Cardiac fibroblast (primary cell): Measurements from ENCODE around the gene CD4.

ENCODE experiments used
- DNase-seq, 2 donors: peaks; one replicate each; pipeline versions ENCODE4 v3.0.0 to v3.0.0-alpha.2; 2010; ENCODE audit warnings: low read depth in 2 of 2
- H3K4me3 ChIP-seq, 2 donors: replicated peaks in 1 of 2; 1 replicate in 1 of 2; 2 replicates in 1 of 2; pipeline ENCODE4 v1.5.1; 2011; ENCODE audit warnings: low read depth in 2 of 2, low read length in 2 of 2, mild to moderate bottlenecking in 2 of 2, moderate library complexity in 1 of 2
- TF ChIP-seq, protein P1 (sequence below): IDR thresholded peaks from one replicate; pipeline ENCODE4 v1.5.1; 2011; ENCODE audit warnings: low read depth, mild to moderate bottlenecking, low read length, inconsistent platforms

Gene CD4

DNA sequence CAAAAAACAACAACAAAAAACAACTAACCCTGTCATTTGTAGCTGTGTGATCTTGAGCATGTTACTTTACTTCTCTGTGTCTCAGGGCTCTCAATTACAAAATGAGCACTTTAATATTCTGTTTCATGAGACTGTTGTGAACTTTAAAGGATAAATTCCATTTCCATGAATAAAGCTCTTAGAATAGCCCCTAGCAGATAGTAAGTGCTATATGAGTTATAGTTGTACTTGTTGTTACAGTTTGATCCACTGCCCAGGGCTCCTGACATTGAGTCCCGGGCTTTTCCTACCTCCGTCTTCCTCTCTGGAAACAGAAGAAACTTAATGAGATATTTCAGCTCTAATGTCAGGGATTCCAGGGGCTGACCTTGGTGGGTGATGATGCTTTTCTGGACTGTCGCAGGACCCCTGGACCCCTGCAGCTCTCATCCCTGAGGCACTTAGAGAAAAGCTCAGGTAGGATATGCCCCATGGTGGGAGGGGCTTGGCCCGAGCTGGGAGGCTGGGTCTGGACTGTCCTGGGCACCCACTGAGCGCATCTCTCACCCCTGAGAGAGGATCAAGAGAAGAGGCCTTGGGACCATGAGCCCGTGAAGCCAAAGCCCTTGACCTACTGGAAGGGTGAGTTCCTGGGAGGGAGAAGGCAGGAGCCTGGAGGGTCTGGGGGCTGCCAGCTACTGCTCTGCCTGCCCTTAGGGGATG, 44.0 kb downstream of the CD4 start:
- H3K4me3 ChIP-seq, result no peak overlapping the region
- TF ChIP-seq, protein P1, sequence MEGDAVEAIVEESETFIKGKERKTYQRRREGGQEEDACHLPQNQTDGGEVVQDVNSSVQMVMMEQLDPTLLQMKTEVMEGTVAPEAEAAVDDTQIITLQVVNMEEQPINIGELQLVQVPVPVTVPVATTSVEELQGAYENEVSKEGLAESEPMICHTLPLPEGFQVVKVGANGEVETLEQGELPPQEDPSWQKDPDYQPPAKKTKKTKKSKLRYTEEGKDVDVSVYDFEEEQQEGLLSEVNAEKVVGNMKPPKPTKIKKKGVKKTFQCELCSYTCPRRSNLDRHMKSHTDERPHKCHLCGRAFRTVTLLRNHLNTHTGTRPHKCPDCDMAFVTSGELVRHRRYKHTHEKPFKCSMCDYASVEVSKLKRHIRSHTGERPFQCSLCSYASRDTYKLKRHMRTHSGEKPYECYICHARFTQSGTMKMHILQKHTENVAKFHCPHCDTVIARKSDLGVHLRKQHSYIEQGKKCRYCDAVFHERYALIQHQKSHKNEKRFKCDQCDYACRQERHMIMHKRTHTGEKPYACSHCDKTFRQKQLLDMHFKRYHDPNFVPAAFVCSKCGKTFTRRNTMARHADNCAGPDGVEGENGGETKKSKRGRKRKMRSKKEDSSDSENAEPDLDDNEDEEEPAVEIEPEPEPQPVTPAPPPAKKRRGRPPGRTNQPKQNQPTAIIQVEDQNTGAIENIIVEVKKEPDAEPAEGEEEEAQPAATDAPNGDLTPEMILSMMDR, result no peak
- no peak for DNase-seq

DNA sequence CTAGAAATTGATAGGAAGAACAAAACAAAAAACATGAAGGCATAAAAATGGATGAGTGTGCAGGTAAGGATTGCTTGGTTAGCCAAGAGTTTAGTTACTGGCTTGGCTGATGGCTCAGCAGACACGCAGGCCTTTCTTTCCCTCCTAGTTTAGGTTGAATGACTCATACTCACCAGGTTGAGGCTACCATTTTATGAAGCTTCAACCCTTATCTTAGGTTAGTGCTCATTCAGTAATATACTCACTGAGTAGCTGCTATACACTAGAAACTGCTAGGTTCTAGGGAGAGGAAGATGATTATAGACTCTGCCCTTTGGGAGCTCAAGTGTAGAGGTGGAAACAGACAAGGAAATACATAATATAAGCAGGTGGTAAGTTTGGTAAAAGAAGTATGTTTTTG, 44.9 kb downstream of the CD4 start:
- TF ChIP-seq, protein P1, result no peak
- H3K4me3 ChIP-seq, result no peak overlapping the region
- DNase-seq, result no peak

DNA sequence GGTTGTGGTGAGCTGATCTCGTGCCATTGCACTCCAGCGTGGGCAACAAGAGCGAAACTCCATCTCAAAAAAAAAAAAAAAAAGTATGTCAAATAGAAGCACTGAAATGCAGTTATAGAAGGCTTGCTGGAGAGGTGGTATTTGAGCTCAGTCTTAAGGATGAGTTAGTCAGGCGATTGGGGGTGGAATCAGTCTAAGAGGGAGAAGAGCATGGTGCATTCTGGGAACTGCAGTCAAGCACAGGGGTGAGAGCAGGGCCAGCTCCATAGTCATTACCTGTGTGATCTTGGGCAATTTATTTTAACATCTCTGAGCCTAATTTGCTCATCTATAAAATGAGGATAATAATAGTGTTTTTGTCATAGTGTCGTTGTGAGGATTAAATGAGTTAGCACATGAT, 45.5 kb downstream of the CD4 start:
- no peak overlapping the region for H3K4me3 ChIP-seq
- TF ChIP-seq, protein P1, result no peak

DNA sequence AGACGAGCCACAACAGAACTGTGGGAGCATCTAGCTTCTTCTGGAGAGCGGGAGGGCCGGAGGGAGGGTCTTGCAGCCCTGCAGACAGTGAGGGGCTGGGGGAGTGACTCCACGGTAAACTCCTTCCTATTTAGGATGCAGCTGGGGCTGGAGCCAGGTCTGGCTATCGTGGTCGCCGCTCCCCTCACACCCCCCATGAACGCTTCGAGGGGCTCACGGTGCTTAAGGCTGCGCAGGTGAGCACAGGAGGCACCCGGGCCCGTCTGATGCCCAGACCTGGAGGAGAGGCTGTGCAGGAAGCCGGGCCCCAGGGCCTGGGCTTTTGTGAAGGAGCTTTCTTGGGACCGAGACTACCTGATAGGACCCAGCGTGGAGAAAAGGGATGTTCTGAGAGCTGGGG, 47.5 kb downstream of the CD4 start:
- DNase-seq, result no peak
- no peak overlapping the region for H3K4me3 ChIP-seq
- TF ChIP-seq, protein P1, result no peak

More for the DNA sequence above, 45.5 kb downstream of the CD4 start:
- no peak for DNase-seq

DNA sequence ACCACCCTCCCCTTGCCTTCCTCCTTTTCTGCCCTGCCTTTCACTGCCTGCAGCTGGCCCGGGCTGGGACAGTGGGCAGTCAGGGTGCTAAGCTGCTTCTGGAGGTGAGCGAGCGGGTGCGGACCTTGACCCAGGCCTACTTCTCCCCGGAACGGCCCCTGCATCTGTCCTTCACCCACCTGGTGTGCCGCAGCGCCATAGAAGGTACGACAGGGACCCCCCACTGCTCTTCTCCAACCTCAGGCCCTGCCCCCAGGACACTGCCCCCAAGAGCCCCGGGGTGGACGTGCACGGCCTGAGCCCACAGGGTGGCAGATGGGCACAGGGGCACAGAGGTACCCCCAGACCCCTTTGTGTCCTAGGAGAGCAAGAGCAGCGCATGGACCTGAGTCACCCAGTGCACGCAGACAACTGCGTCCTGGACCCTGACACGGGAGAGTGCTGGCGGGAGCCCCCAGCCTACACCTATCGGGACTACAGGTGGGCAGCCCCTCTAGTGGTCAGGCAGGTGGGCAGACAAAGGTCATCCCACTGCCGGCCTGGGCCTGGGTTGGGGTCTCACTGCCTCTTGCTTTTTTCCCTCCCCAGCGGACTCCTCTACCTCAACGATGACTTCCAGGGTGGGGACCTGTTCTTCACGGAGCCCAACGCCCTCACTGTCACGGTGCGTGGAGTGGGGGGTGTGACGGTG, 48.2 kb downstream of the CD4 start:
- no peak overlapping the region for H3K4me3 ChIP-seq
- DNase-seq, result no peak
- TF ChIP-seq, protein P1, result no peak

DNA sequence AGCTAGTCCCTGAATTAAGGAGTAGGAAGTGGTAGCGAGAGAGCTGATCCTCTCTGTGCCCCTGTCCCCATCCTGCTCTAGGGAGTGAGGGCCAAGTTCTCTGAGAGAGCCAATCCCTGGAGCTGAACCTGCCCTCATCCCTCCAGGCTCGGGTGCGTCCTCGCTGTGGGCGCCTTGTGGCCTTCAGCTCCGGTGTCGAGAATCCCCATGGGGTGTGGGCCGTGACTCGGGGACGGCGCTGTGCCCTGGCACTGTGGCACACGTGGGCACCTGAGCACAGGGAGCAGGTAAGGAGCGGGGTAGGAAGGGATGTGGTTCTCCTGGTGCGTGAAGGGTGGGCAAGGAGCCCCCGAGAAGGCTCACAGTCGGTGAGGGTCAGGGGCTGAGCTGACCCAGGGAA, 49.5 kb downstream of the CD4 start:
- TF ChIP-seq, protein P1, result no peak
- no peak overlapping the region for H3K4me3 ChIP-seq
- DNase-seq, result no peak
